Activated CD8-positive, alpha-beta memory T cell treated with anti-CD3 and anti-CD28 coated beads for 4 hours (primary cell): ENCODE results near the gene B9D1.
"Not testable (repeated sequence)": the region's sequence is repeated elsewhere in the genome, so short reads cannot be mapped to it uniquely, and the experiment has no call there.

Source experiments
- DNase-seq, 2 donors: peaks; one replicate each; pipeline ENCODE4 v3.0.0-alpha.2; 2020; ENCODE audit warnings: low read depth in 2 of 2

B9D1 gene

DNA sequence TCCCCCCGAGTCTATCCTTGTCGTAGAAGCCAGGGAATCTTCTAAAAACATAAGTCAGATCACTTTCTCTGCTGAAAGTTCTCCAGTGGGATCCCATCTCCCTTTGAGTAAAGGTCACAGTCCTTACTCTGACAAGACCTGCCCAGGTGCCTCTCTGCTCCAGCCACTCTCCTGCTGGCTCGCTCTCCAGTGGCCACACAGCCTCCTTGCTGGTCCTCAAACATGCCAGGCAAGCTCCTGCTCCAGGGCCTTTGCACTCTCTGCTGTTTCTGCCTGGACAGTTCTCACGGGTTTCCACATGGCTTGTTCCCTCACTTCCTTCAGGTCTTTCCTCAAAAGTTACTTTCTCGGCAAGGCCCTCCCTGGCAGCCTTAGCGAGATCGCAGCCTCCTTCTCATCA, 3.4 kb downstream of the B9D1 start:
- DNase-seq = no peak

DNA sequence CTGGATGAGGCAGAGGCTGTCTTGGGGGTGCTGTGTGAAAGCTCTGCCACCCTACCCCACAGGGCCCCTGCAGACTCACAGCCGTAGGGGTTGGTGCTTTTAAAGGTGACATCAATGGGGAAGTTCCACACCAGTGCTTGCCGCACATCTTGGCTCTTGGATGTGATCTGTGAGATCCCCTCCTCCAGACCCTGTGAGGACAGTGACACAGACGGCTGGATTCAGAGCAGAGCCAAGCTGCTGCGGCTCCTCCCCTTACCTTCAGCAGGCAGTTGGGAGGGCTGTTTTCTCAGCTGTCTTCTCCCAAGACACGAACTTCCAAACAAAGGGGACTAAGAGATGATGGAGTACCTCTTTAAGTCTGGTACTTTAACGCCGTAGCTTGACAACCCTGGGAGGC, 4.8 kb downstream of the B9D1 start:
- no peak for DNase-seq

DNA sequence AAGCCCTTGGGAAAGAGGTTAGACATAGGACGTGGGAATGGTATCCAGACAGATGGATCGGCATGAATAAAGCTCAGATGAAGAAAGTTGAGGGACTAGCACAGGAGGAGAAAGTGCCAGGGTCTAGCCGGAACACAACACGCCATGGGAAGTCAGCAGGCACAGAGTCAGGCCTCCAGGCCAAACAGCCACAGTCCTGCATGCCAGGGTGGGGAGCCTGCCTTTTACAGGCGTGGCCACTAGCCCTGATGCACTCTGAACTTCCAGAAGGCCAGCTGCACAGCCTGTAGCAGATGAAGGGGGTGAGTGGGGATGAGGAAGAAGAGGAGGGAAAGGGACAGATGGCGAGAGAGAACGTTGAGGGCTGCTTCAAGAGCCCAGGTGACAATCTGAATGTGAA, 5.2 kb downstream of the B9D1 start:
- DNase-seq = no peak

DNA sequence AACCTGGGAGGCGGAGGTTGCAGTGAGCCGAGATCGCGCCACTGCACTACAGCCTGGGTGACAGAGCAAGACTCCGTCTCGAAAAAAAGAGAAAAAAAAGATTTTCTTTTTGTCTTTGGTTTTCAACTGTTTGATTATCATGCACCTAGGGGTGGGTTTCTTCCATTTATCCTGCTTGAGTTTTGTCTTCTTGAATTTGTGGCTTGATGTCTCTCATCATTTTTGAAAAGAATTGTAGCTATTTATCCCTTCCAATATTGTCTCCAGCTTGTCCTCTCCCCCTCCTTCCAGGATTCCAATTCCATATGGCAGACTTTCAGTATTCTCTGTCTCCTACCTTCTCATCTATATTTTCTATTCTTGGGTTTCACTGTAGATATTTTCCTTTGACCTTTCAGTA, 7.8 kb downstream of the B9D1 start:
- DNase-seq = no peak

DNA sequence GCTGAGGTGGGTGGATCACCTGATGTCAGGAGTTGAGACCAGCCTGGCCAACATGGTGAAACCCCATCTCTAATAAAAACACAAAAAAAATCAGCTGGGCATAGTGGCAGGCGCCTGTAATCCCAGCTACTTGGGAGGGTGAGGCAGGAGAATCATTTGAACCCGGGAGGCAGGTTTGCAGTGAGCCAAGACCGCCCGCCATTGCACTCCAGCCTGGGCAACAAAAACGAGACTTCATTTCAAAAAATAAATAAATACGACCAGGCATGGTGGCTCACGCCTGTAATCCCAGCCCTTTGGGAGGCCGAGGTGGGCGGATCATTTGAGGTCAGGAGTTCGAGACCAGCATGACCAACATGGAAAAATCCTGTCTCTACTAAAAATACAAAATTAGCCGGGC, 9.1 kb downstream of the B9D1 start:
- DNase-seq = not testable (repeated sequence)

DNA sequence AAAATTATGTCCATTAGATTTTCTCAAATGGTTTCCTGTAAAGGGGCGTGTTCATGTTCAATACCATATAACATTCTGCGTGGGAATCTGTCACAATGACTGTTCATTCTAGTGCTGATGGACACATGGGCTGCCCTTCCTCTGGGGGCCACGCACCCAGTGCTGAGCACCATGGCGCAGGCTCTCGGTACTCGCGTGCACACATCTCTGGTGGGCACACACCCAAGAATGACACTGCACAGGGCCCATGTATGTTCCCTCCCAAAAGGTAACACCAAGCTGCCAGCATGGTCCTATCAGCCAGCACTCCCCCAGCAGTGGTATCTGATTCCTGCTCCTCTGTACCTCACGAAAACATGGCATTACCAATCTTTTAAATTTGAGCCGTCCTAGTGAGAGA, 13.7 kb downstream of the B9D1 start:
- DNase-seq = no peak

DNA sequence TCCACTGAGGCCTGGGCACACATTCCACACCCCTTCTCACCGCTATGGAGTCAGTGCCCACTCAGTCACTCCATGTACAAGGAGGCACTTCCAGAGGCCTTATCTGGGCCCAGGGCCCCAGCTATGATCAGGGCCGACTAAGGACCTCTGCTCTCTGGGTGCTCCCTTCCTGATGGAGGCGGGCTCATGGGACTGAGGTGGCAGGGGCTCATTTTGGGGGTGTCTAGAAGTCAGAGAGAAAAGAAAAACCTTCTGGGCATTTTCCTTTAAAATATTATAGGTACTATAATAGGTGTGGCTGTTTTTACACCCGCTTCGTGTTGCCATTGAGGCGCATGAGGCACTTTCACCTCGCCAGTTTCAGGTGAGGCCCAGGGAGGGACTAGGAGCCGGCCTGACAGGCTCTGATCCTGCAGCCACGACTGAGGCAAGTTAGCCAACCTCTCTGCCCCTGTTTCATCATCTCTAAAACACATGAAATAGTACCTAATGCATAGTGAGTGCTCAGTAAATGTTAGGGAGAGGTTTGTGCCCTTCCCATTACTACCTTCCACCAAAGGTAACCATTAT, 14.4 kb downstream of the B9D1 start:
- DNase-seq = no peak

DNA sequence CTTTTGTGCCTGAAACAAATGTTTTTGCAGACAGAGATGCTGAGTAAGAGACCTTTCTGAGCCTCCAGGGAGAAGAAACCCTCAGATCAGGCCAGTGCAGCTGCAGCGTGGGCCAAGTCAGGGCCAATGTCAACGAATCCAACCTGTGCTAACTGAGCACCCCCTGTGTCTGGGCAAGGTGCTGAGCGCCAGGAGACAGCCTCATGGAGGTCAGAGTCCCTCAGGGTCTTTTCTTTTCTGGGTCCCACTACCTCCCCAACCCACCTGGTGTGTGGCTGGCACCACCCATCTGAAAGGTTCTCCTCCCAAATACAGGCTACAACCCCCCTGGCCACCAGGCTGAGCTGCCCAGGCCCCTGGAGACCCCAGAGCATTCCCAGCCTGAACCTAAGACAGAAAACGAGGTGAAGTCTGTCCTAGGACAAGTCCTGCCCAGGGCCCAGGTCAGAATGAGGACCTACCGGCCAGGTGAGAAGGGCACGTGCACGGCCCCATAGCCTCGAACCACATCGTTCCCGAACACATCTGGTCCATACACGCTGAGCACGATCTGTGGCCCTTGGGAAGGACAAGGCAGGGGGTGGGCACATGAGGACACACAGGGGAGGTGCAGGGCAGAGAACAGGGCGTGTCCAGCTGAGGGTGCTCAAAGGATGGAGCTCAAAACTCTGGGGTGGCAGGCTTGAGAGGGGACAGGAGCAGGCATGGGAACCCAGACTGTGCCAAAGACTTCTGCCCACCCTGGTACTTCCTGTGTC, 15.0 kb downstream of the B9D1 start:
- DNase-seq = no peak

DNA sequence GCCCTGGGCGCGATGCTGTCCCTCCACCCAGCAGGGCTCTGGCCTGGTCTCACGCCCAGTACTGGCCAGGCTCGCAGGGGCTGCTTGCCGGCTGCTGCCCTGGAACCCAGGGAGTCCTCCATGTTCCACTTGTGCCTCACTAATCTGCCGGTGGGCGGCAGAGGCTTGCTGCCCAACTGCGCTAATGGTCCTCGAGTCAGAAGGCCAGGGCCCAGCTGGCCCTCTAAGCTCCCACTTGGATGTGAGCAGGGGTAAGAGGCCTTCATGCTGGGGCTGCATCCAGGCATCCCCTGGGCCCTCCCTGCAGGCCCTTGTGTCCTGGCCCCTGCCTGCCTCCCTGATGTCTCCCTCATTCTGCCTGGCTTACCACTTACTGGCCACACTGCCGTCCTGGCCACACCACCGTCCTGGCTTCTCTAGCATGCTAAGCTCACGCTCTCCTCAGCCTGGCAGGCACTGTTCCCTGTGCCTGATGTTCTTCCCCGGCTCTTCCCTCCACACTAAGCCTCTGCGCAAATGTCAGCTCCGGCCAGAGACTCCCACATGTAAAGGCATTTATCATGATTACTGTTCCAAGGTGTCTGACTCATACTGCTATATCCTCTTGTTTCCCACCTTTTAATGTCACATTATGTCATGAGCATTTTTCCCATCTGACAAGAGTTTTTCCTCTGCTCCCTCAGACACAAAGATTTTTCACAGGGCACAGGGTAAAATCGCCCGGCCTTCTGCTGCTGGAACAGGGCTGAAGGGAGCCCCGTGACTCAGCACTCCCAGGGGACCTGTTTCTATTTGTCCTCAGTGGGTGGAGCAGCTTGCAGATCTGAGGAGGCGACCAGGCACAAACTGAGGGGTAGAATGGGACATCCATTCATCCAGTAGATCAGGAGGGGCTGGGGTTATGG, 15.9 kb downstream of the B9D1 start:
- DNase-seq = no peak

DNA sequence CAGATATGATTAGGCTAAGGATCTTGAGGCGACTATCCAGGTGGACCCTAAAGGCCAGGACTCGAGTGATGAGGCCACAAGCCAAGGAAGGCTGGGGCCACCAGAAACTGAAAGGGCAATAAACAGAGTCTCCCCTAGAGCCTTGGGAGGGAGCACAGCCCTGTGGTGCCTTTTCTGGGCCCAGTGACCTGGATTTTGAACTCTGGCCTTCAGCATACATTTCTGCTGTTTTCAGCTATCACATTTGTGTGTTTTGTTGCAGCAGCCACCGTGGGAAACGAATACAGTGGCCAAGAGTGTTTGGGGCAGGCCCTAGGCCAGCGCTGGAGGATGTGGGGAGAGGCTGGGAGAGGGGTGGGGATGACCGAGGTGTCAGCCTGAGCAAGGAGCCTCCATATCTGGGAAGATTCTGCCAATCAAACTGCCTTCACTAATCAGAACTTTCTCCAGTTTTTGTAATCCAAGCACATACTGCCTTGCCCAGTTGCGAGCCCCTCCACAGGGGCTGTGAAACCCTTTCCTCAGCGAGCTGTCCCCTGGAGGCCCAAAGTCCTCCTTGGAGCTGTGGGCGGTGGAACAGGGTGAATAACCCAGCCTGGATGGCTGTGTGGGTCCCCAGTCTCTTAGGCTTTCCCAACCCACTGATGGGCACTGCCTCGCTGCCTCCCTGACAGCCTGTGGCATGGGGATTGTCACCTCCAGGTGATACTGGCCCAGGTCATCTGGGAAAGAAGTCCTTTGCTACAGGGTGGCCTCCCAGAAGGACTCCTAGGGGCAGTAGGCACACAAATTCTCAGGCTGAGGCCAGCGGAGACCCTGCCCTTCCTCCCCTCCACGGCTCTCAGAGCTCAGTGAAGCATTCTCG, 16.8 kb downstream of the B9D1 start:
- DNase-seq = no peak

DNA sequence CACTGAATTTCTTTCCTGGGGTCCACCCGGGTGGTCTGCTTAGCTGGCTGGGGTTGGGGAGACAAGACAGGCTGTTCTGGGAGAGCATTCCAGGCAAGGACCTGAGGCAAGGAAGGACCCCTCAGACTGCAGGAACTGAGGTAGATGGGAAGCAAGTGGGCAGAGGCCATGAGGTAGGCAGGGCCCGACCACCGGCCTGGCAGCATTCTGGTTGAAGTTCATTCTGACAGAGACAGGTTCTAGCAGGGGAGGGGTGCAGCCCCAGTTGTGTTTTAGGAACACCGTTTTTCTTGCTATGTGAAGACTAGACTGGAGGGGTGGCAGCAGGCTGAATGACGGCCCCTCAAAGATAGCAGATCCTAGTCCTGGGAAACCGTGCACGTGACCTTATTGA, 17.5 kb downstream of the B9D1 start:
- no peak for DNase-seq

DNA sequence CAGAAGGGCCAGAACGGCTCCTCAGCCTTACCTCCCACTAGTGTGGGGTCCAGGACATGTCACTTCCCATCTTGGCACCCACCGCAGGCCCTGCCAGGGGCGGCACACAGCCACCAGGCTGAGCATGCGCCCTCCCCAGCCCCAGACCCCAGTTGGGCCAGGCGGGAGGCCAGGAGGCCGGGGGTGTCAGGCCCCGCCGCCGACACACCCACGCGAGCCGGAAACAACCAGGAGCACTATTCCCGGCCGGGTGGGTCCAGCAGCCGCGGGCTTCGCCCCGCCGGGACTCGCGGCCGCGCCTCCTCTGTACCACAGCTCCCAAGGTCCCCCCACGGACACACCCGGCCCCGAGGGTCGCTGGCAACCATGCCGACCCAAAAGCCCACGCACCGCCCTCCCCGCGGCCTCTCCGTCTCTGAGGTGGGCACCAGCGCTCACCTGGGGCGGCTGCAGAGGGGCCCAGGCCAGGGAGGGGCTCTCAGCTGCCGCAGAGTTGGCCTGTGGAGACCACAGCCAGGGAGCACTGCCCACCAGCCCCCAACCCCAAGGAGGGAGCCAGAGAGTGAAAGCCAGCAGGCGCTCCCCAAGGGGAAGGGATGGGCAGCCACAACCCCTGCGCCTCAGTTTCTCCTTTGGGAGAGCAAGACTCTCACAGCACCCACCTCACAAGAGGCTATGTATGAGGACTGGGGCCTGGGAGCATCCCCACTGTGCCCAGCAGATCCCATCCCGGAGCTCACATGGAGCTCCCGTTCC, 18.0 kb downstream of the B9D1 start:
- no peak for DNase-seq

DNA sequence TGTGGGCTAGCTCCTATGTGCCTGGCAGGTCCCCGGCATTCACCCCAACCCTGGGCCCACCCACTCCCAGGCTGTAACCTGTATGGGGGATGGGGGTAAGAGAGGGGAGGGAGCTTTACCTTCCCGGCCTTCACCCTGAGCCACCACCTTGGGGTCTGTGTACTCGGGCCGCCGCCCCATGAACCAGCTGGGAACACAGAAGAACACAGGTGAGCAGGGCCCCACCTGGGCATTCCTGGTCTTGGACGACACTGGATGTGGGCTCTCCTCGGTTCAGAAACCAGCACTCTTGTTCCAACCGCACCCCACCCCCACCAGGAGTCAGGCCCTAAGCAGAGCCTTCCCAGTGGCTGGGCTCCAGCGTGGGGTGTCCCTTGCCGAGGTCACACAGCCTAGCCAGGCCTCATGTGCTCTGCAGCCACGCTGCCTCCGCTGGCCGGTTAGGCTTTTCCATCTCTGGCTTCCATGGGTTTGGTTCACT, 18.8 kb downstream of the B9D1 start:
- DNase-seq = no peak

DNA sequence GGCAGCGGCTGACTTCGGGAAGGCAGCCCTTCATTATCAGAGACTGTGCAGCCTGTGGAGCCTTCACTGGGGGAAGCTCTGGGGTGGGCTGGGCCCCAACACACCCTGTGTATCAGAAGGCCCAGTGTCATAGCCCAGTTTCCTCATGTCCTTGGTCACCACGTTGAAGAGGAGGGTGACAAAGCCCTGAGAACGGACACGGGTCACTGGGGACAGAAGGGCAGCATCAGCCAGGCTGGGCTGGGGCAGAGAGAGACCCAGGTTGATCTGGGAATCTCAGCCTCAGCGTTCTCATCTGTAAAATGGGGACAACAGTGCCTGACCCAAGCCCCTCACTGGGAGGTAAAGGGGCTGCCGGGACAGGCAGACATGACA, 19.3 kb downstream of the B9D1 start:
- no peak for DNase-seq

DNA sequence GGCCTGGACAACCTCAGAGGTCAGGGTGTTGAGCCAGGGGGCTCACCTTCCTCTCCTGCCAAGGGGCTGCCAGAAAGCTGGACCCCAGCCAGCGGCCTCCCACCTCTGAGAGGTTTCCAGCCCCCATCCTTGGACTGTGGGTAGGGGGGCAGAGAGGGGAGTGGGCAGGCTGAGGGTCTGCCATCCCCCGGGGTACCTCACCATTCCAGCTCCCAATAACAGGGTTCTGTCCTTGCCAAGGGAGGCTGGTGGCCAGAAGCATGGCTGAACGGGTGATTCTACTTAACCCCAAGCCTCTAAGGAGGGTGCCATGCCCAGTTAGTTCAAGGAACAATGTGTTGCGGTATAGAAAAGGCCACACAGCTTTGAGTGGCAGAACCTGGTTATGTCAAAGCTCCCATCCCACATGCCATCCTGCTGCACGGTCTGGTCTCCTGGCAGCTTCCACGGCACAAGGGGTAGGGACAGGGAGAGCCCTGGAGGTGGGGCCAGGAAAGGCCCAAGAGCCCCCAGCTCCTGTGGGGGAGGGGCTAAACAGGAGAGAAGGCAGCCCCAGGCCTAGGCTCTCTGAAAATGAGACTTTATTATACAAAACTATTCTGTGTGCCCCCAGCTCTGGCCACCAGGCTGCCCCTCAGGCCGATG, 19.8 kb downstream of the B9D1 start:
- no peak for DNase-seq

DNA sequence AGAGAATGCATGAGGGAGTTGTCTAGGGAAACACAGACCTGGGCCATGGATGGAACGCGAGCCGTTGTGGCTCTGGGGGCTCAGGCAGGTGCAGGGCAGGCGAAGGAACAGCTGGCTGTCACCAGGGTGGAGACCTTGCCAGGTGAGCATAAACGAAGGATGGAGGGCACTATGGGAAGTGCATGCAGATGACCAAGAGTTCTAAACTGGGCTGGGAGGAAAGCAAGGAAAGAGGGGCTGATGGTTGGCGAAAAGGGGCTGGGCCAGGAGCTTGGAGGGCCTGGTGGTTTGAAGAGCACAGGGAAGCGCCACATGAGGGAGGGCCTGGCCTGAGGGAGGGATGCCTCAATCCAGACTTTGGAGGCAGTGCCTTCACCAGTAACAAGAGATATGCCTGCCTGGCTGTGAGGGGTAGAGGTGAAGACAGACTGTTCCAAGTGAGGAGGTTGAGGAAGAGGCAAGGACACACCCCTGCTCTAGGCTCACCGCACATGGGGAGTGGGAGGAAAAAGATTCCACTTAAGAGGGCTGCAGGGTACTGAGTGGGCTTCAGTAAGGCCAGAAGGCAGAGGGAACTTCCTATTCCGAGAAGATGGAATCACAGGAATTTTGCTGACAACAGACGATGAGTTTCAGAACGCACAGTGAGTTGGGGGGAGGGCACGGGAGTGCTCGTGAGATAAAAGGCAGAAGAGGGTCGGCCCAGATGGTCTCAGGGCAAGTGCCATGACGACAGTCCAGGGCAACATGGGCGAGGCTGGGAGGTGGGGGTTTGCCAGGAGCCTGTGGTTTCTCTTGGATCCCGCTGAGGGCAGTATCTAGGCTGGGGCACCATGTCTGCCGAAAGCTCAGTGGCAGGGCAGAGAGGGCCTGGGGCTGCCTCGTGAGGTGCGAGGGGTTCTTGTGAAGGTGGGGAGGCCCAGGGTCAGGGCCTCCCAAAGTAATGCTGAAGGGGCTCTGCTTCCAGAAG, 20.6 kb downstream of the B9D1 start:
- no peak for DNase-seq

DNA sequence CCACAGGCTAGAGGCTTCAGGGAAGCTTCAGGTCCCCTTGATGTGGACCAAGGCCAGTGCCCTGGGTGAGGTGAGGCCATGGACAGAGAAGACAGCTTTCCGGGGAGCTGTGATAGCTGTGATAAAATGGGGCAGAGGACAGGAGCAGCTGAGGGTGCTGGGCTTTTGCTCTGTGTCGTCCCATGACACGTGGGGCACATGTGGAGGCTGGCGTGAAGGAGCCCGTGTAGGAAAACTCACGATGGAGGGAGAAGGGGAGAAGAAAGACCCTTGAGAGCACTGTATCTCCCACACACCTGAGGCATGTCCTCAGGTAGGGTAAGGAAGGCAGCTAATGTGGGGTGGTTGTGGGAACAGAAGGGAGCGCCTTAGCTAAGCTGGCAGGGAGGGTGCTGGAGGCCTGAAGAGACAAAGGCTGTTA, 21.3 kb downstream of the B9D1 start:
- no peak for DNase-seq

DNA sequence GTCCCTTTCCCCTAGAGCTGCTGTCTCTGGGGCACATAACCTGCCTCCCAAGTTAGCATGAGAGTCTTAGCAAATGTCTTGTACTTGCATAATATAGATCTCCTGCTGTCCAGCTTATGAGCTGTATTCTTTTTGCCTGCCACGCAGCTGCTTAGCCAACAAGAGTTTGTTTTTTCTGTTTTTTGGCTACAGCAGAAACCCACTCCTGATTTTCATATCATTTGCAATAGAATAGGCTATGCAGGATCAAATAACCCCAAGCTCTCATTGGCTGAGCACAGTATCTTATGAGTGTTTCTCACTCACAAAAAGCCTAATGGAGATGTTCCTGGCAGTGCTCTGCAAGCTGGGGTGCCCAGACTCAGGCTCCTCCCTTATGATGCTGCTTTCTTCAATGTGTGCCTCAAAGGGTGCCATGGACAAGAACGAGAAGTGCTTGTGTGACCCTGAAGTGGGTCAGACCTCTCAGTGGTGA, 23.1 kb downstream of the B9D1 start:
- DNase-seq = no peak
